Thoracic aorta (tissue), 2 donors: ENCODE results near the gene DIP2B. TPM values are rescaled to one million over a fixed set of nuclear protein-coding genes. Genes with fewer than 3 reads are reported as not detected.

Source experiments
- ATAC-seq: fragments of 150-250 bp; one replicate; pipeline ENCODE4 v1.8.0; 2017; ENCODE audit warnings: low read depth; ENCODE audit not compliant: insufficient number of reproducible peaks, low FRiP score
- DNase-seq: peaks from one replicate; pipeline ENCODE4 v3.0.0-alpha.2; 2020; ENCODE audit warnings: low spot score
- H3K27ac ChIP-seq, 2 donors: fragments of 200-600 bp; sonication (generic); 1 replicate in 1 of 2; 2 replicates in 1 of 2; pipeline ENCODE4 v1.5.1; 2016; ENCODE audit warnings: mild to moderate bottlenecking in 2 of 2, moderate library complexity in 2 of 2
- H3K27me3 ChIP-seq: fragments of 200-600 bp; sonication (generic); replicated peaks from 2 replicates; pipeline ENCODE4 v1.6.0; 2016; ENCODE audit warnings: mild to moderate bottlenecking; ENCODE audit not compliant: insufficient read depth
- H3K36me3 ChIP-seq: fragments of 200-600 bp; sonication (generic); one replicate; pipeline ENCODE4 v1.5.1; 2016
- H3K4me1 ChIP-seq, 2 donors: fragments of 200-600 bp; sonication (generic); 1 replicate in 1 of 2; 2 replicates in 1 of 2; pipeline versions ENCODE4 v1.5.1 to v1.6.0; 2016; ENCODE audit warnings: low read depth in 2 of 2, mild to moderate bottlenecking in 1 of 2; ENCODE audit not compliant: control insufficient read depth in 1 of 2
- H3K4me3 ChIP-seq: fragments of 200-600 bp; sonication (generic); 2 replicates; pipeline ENCODE4 v1.5.1; 2016; ENCODE audit warnings: mild to moderate bottlenecking
- H3K9me3 ChIP-seq: fragments of 200-600 bp; sonication (generic); 2 replicates; pipeline ENCODE4 v1.5.1; 2016
- total RNA-seq, 2 donors: library from RNA; depleted of rRNA; stranded (reverse); fragments of >200 nt; gene quantifications; one replicate each; pipeline versions ENCODE4 v1.1.0 to v1.2.3, GENCODE V29; 2016
- TF ChIP-seq, protein P1 (sequence below): fragments of 200-600 bp; sonication (generic); IDR thresholded peaks from one replicate; pipeline ENCODE4 v1.5.1; 2019; ENCODE audit warnings: antibody characterized with exemption

The DIP2B gene
- total RNA-seq, 2 donors from 2014 or later = 22.3 to 22.9 TPM

DNA sequence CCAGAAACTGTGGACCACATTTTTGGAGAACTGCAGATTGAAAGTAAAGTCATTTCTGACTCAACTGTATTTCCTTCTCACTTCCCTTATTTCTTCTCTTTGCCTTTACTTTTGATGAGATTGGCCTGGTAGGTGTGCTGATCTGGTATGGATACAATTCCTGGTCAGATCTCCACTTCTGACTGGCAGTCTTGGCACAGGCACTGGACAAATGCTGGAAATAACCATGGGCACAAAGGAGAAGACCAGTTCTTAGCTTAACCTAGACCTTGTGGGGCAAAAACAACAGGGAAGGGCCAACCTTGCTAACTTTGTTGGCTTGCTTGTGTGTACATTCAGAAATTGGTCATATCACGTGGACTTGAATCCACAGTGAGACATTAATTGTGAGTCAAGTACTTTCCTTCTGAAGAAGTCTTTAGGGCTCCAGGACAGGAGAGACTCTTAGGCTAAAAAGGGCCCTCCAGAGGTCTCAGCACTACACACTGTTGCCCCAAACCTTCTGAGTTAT, 75.0 kb downstream of the DIP2B start:
- TF ChIP-seq, protein P1, sequence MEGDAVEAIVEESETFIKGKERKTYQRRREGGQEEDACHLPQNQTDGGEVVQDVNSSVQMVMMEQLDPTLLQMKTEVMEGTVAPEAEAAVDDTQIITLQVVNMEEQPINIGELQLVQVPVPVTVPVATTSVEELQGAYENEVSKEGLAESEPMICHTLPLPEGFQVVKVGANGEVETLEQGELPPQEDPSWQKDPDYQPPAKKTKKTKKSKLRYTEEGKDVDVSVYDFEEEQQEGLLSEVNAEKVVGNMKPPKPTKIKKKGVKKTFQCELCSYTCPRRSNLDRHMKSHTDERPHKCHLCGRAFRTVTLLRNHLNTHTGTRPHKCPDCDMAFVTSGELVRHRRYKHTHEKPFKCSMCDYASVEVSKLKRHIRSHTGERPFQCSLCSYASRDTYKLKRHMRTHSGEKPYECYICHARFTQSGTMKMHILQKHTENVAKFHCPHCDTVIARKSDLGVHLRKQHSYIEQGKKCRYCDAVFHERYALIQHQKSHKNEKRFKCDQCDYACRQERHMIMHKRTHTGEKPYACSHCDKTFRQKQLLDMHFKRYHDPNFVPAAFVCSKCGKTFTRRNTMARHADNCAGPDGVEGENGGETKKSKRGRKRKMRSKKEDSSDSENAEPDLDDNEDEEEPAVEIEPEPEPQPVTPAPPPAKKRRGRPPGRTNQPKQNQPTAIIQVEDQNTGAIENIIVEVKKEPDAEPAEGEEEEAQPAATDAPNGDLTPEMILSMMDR = no peak
- no peaks in the 10 kb centered on the region for H3K36me3 ChIP-seq
- H3K27me3 ChIP-seq = no peaks in the 10 kb centered on the region
- peaks cover 17 to 28% of the 10 kb centered on the region in 2 donors for H3K4me1 ChIP-seq
- no peak overlapping the region for H3K27ac ChIP-seq
- no peak for ATAC-seq
- DNase-seq = no peak
- H3K9me3 ChIP-seq = no peaks in the 10 kb centered on the region
- H3K4me3 ChIP-seq = no peak overlapping the region

DNA sequence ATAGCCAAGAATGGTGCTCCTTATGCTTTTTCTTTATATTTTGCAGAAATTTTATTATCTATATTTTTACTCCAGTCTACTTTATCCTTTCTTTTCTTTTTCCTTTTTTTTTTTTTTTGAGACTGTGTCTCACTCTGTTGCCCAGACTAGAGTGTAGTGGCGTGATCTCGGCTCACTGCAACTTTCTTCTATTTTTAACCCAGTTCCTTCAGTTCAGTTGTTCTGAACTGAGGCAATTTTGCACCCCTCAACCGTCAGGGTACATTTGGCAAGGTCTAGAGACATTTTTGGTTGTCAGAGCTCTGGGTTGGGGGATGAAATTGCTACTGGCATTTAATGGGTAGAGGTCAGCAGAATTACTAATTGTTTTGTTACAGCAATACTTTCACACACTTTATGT, 75.7 kb downstream of the DIP2B start:
- Histone ChIP-seq H3K9me3 (no peaks in the 10 kb centered on the region), H3K4me3 (no peak overlapping the region), H3K27ac (no peak overlapping the region), H3K4me1 (peaks cover 11 to 21% of the 10 kb centered on the region in 2 donors), H3K27me3 (no peaks in the 10 kb centered on the region), H3K36me3 (no peaks in the 10 kb centered on the region)
- no peak for DNase-seq
- TF ChIP-seq, protein P1 = no peak
- no peak for ATAC-seq

DNA sequence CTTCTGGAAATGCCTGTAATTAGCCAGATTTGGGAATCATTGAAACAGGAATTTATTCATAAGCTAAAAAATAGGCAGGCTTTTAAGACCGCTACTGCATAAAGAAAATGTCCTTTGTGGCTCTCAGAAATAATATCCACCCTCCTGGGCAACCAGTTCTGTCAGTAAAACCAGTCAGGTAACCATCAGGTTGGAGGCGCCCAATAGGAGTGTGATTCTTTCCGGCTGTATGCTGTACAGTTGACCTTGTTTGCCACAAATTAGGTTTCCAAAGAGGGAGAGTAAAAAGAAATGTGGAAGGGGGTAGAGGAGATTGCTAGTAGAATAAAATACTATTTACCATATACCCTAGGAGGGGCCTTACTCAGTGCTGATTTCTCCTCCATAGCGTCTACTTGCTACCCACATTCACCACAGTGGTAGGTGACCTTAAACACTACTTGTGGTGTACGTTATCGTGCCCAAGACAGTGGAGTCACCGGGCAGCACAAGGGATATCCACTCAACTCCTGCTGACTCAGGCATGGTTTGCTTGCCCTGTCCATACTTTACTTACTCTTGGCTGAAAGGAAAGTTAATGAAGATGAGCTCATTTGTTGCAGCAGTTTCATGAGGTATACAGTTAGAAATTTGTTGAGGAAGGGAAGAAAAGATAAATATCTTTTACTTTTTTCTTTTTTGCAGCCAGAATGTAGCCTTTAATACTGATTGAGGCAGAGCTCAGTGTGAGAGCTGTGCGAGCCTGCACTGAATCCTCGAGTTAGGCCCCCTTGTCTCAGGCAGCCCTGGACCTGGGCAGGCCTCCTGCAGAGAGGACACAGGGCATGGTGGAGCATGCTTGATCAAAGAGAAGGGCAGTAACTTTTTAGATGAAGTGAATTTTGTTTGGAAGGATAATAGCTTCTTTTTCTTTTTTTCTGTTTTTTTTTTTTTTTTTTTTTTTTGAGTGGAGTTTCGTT, 76.7 kb downstream of the DIP2B start:
- TF ChIP-seq, protein P1 = no peak
- no peaks in the 10 kb centered on the region for H3K27me3 ChIP-seq
- H3K9me3 ChIP-seq = no peaks in the 10 kb centered on the region
- H3K27ac ChIP-seq = no peak overlapping the region
- H3K4me3 ChIP-seq = no peak overlapping the region
- DNase-seq (no peak), ATAC-seq (no peak)
- no peaks in the 10 kb centered on the region for H3K36me3 ChIP-seq
- peaks cover 10 to 17% of the 10 kb centered on the region in 2 donors for H3K4me1 ChIP-seq

DNA sequence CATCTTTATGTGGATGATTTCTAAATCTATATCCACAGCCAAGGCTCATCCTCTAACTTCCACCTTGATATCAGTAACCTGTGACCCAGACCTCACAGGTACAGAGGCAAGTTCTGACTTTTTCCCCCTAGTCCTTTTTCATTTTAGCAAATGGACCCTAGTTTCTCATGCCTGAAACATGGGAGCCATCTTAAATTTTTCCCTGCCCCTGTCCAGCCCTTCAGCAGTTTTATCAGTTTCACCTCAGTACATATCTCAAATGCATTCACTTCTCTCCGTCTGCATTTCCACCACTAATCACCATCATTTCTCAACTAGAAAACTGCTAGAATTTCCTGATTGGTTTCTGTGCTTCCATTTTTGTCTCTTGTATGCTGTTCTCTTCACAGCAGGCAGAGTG, 79.3 kb downstream of the DIP2B start:
- H3K36me3 ChIP-seq = no peaks in the 10 kb centered on the region

More for the DNA sequence above, 79.3 kb downstream of the DIP2B start:
- TF ChIP-seq, protein P1 = no peak
- DNase-seq (no peak), ATAC-seq (no peak)
- Histone ChIP-seq H3K27ac (no peak overlapping the region), H3K4me1 (peaks cover 10 to 12% of the 10 kb centered on the region in 2 donors), H3K9me3 (no peaks in the 10 kb centered on the region), H3K4me3 (no peak overlapping the region), H3K27me3 (no peaks in the 10 kb centered on the region)
